Spleen (tissue), 11 donors: Measurements from ENCODE around the gene ERC2. TPM values are rescaled to one million over a fixed set of nuclear protein-coding genes. Genes with fewer than 3 reads are reported as not detected.

Experiments used
- DNase-seq: peaks from one replicate; pipeline ENCODE4 v3.0.0-alpha.2; 2020
- H3K27ac ChIP-seq, 8 donors: fragments of 200-600 bp; sonication (generic) in 7 of 8; 1 replicate in 4 of 8; 2 replicates in 4 of 8; pipeline versions ENCODE4 v1.5.0 to v1.8.0; 2016 to 2021; ENCODE audit warnings: inconsistent platforms in 4 of 8, mild to moderate bottlenecking in 4 of 8, moderate library complexity in 1 of 8
- H3K27me3 ChIP-seq, 7 donors: fragments of 200-600 bp; sonication (generic) in 6 of 7; replicated peaks in 1 of 7; 1 replicate in 4 of 7; 2 replicates in 3 of 7; pipeline versions ENCODE4 v1.5.0 to v1.8.0; 2016 to 2021; ENCODE audit warnings: inconsistent platforms in 3 of 7, mild to moderate bottlenecking in 1 of 7
- H3K36me3 ChIP-seq, 6 donors: fragments of 200-600 bp; sonication (generic) in 5 of 6; 1 replicate in 4 of 6; 2 replicates in 2 of 6; pipeline versions ENCODE4 v1.5.0 to v1.8.0; 2016 to 2021; ENCODE audit warnings: inconsistent platforms in 2 of 6
- H3K4me1 ChIP-seq, 6 donors: fragments of 200-600 bp; sonication (generic) in 5 of 6; 1 replicate in 3 of 6; 2 replicates in 3 of 6; pipeline versions ENCODE4 v1.5.0 to v1.8.0; 2016 to 2021; ENCODE audit warnings: inconsistent platforms in 3 of 6
- H3K4me3 ChIP-seq, 8 donors: fragments of 200-600 bp; sonication (generic) in 7 of 8; 1 replicate in 4 of 8; 2 replicates in 4 of 8; pipeline versions ENCODE4 v1.5.0 to v1.8.0; 2016 to 2021; ENCODE audit warnings: inconsistent platforms in 4 of 8, mild to moderate bottlenecking in 4 of 8, moderate library complexity in 2 of 8
- H3K9me3 ChIP-seq, 8 donors: fragments of 200-600 bp; sonication (generic) in 7 of 8; 1 replicate in 4 of 8; 2 replicates in 4 of 8; pipeline versions ENCODE4 v1.5.0 to v1.8.0; 2016 to 2021; ENCODE audit warnings: inconsistent platforms in 4 of 8
- POLR2A ChIP-seq, 3 donors: fragments of 450-650 bp; IDR thresholded peaks; one replicate each; pipeline ENCODE4 v1.5.1; 2017; ENCODE audit warnings: antibody characterized with exemption in 3 of 3, mild to moderate bottlenecking in 1 of 3
- POLR2AphosphoS5 ChIP-seq, 3 donors: sonication (generic); formaldehyde crosslinking; IDR thresholded peaks; one replicate each; pipeline ENCODE4 v1.5.1; 2017; ENCODE audit warnings: antibody characterized with exemption in 3 of 3
- WGBS, 5 donors: extraction: QIAGEN DNeasy Blood & Tissue Kit in 3 of 5; methylation state at CpG; one replicate each; pipeline versions ENCODE4 v1.1.5 to v1.1.7; 2013 to 2018; 5-methylcytosine and 5-hydroxymethylcytosine counted together
- intact Hi-C: fragments of 100-400 bp; cut with DNase I; formaldehyde crosslinking; loops from one replicate; pipeline ENCODE4 v1.15.0; 2023; ENCODE audit warnings: low total_unique reads
- polyA plus RNA-seq, 3 donors: library from polyadenylated mRNA; stranded (reverse); fragments of 200-250 nt; gene quantifications; one replicate each; pipeline ENCODE4 v1.2.1, GENCODE V29; 2013
- total RNA-seq, 7 donors: library from RNA; depleted of rRNA in 3 of 7; stranded (reverse); fragments of >200 nt in 3 of 7; fragmentation: NEBNext Ultra II Directional in 4 of 7; extraction: Animal tissue kit (Norgen Biotek cat#: 25700) in 4 of 7; gene quantifications; one replicate each; pipeline versions ENCODE4 v1.1.0 to v1.2.1, GENCODE V29; 2016 to 2021
- TF ChIP-seq, protein P1 (sequence below), 11 experiments: fragments of 200-600 bp in 7 of 11; fragments of 450-650 bp in 4 of 11; sonication (generic) in 4 of 11; IDR thresholded peaks in 8 of 11; conservative IDR thresholded peaks in 3 of 11; 1 replicate in 7 of 11; 2 replicates in 4 of 11; pipeline versions ENCODE4 v1.4.0 to v1.8.0; 2016 to 2021; ENCODE audit warnings: antibody characterized with exemption in 11 of 11, inconsistent platforms in 4 of 11, mild to moderate bottlenecking in 1 of 11
- donor health status: healthy with polysubstance abuse.
- donor health status: DM: no; HTN: no; CAD: no; lungs with moderate emphysema.
- donor health status: DM: no; HTN: no; CAD: no.
- donor health status: Bipolar disorder and iron deficiency.
- donor health status: healthy.
- donor health status: DM: no; HTN: no; CAD: no.
- donor health status: DM: yes; HTN: yes; CAD: no.

ERC2 gene
- total and polyA plus RNA-seq, 10 donors: 0.04 to 4.9 (median 0.39) TPM

DNA sequence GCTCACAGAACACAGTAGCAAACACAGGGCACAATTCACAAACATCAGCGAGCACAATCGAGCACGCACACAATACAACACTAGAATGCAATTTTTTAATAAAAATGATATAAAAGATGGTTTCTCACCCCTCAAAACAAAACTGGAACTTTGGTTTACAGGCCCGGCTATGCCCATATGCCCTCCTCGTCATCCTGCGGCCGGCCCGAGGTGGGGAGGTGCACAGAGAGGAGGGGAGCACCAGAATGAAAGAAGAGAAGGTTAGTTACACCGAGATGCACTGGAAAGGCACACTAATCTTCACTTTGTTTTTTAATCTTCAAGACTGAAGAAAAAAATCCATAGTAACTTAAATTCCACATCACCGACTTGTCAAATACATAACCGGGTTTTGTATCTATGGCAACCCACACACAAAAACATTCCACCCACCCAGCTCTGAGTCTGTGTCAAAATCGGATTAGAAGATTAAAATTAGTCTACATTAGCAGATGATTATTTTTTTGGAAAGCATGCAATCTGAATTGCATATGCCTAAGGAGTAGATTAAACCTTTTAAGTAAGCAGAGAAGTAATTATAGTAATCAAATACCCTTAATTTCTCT is 784.5 kb downstream of the ERC2 start:
- TF ChIP-seq POLR2AphosphoS5 (IDR thresholded peaks at IDR 0.05): no peak
- no peak for TF ChIP-seq POLR2A (IDR thresholded peaks at IDR 0.05)
- TF ChIP-seq, protein P1, sequence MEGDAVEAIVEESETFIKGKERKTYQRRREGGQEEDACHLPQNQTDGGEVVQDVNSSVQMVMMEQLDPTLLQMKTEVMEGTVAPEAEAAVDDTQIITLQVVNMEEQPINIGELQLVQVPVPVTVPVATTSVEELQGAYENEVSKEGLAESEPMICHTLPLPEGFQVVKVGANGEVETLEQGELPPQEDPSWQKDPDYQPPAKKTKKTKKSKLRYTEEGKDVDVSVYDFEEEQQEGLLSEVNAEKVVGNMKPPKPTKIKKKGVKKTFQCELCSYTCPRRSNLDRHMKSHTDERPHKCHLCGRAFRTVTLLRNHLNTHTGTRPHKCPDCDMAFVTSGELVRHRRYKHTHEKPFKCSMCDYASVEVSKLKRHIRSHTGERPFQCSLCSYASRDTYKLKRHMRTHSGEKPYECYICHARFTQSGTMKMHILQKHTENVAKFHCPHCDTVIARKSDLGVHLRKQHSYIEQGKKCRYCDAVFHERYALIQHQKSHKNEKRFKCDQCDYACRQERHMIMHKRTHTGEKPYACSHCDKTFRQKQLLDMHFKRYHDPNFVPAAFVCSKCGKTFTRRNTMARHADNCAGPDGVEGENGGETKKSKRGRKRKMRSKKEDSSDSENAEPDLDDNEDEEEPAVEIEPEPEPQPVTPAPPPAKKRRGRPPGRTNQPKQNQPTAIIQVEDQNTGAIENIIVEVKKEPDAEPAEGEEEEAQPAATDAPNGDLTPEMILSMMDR (IDR thresholded peaks at IDR 0.05 in 8 of 11, conservative IDR thresholded peaks at IDR 0.05 in 3 of 11): no peak
- Histone ChIP-seq H3K27me3 (no peaks in the 10 kb centered on the region), H3K4me1 (peaks cover 0 to 3% (median 0%) of the 10 kb centered on the region in 6 donors), H3K4me3 (no peak overlapping the region), H3K9me3 (no peaks in the 10 kb centered on the region), H3K36me3 (no peaks in the 10 kb centered on the region), H3K27ac (no peak overlapping the region)
- WGBS, 5 donors: 82 to 93% (median 89%) methylated on average over 12 of the region's 12 CpGs
- no peak for DNase-seq
- intact Hi-C loops: no loop called here

- H3K4me1 ChIP-seq: peaks cover 0 to 9% (median 0%) of the 10 kb centered on the region in 6 donors
- H3K27me3 ChIP-seq: no peaks in the 10 kb centered on the region
- intact Hi-C loops: no loop called here
- H3K4me3 ChIP-seq: no peak overlapping the region
- 74 to 92% (median 84%) methylated on average over 3 of the region's 3 CpGs for WGBS, 5 donors
- DNase-seq: no peak
- TF ChIP-seq POLR2A (IDR thresholded peaks at IDR 0.05) (no peak), POLR2AphosphoS5 (IDR thresholded peaks at IDR 0.05) (no peak)
- TF ChIP-seq, protein P1 (IDR thresholded peaks at IDR 0.05 in 8 of 11, conservative IDR thresholded peaks at IDR 0.05 in 3 of 11): no peak
- no peak overlapping the region for H3K27ac ChIP-seq
- no peaks in the 10 kb centered on the region for H3K36me3 ChIP-seq
- H3K9me3 ChIP-seq: no peaks in the 10 kb centered on the region
Measured at GRCh38 chr3:55682461-55682860, 785.8 kb downstream of the ERC2 start.

DNA sequence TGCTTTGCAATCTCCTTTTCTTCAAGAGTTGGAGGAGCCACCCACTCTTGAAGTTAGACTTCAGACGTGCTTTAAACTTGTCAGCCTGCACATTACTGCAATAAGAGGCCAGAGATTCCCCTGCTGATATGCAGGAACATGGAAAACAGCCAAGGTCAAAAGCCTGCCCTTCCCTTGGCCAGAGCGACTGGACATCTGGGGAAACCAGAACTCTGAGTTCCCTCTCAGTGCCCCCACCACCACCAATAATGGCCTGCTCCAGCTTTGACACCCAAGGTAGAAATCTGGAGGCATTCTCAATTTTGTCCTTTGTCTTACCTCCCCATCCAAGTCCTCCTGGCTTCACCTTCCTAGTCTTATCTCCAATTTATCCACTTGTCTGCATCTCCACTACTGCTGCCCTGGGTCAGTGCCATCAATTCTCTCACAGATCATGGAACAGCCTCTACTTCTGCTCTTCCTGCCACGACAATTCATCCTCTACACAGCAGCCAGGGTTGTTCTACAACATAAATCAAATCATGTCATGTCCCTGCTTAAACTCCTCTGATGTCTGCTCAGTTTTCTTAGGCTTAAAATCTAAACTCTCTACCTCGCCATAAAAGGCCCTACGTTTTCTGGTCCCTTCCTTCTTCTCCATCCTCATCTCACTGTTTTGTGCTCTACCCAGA is 789.6 kb downstream of the ERC2 start:
- TF ChIP-seq POLR2AphosphoS5 (IDR thresholded peaks at IDR 0.05): peak in 1 of 3 donors; percentile 26
- TF ChIP-seq, protein P1 (IDR thresholded peaks at IDR 0.05 in 8 of 11, conservative IDR thresholded peaks at IDR 0.05 in 3 of 11): no peak
- intact Hi-C loops: no loop called here
- H3K4me1 ChIP-seq: peaks cover 0 to 9% (median 0%) of the 10 kb centered on the region in 6 donors
- 54 to 79% (median 64%) methylated on average over 5 of the region's 5 CpGs for WGBS, 5 donors
- no peaks in the 10 kb centered on the region for H3K36me3 ChIP-seq
- no peak overlapping the region for H3K27ac ChIP-seq
- H3K9me3 ChIP-seq: no peaks in the 10 kb centered on the region
- no peaks in the 10 kb centered on the region for H3K27me3 ChIP-seq
- DNase-seq: no peak
- no peak overlapping the region for H3K4me3 ChIP-seq

DNA sequence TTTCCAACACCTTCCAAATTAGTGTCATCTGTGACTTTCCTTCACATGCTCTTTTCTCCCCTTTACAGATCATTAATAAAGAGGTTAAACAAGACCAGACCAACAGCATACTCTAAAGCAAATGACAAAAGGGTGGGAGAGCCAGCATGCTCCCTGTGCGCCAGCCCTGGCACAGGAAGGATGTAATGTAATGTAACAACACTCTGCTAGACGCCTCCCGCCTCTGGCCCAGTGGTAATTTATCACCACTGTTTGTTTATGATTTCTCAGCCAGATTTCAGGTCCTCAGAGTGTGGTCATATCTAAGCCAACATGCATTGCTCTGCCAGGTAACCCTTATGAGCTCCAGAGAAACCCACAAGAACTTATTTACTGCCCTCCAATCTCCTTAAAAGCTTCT is 791.6 kb downstream of the ERC2 start:
- WGBS, 5 donors: 35 to 64% (median 55%) methylated on average over 3 of the region's 3 CpGs
- Histone ChIP-seq H3K4me1 (peaks cover 0 to 9% (median 0%) of the 10 kb centered on the region in 6 donors), H3K36me3 (no peaks in the 10 kb centered on the region), H3K27ac (no peak overlapping the region), H3K9me3 (no peaks in the 10 kb centered on the region), H3K4me3 (no peak overlapping the region), H3K27me3 (peaks cover 0 to 4% (median 0%) of the 10 kb centered on the region in 7 donors)
- no peak for DNase-seq
- TF ChIP-seq POLR2AphosphoS5 (IDR thresholded peaks at IDR 0.05) (no peak), POLR2A (IDR thresholded peaks at IDR 0.05) (no peak)
- TF ChIP-seq, protein P1 (IDR thresholded peaks at IDR 0.05 in 8 of 11, conservative IDR thresholded peaks at IDR 0.05 in 3 of 11): no peak
- intact Hi-C loops: no loop called here
